Measurements from ENCODE around the gene DEPDC7.

DEPDC7 gene

DNA sequence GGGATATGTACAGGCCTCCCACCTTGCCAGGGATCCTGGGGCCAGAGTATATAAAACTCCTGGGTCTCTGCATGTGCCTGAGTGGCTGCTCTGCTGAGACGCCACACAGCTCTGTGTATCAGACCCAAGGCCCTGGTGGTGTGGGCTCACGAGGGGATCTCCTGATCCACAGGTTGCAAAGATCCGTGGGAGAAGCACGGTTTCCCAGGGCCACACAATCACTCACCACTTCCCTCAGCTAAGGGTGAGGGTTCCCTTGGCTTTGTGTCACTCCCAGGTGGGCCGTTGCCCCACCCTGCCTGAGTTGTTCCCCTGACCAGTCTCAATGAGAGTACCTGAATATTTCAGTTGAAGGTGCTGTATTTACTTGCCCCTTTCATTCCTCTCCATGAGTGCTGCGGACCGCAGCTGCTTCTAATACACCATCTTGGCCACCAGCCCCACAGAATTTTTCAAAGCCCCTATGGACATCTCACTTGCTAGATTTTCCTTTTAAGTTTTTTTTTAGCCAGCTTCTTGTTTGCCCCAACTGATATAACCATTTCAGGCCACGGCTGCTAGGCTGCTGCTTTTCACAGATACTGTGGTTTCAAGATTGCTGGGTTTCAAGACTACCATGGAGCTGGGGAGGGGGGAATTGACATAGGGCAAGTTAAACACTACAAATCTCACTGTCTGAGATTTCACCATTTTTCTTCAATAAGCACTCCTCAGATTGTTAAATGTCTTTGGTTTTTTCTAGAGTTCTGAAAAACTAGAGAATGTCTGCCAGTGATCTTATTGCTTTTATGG is 13.7 kb upstream of the DEPDC7 start:
- TF ChIP-seq, protein P1, sequence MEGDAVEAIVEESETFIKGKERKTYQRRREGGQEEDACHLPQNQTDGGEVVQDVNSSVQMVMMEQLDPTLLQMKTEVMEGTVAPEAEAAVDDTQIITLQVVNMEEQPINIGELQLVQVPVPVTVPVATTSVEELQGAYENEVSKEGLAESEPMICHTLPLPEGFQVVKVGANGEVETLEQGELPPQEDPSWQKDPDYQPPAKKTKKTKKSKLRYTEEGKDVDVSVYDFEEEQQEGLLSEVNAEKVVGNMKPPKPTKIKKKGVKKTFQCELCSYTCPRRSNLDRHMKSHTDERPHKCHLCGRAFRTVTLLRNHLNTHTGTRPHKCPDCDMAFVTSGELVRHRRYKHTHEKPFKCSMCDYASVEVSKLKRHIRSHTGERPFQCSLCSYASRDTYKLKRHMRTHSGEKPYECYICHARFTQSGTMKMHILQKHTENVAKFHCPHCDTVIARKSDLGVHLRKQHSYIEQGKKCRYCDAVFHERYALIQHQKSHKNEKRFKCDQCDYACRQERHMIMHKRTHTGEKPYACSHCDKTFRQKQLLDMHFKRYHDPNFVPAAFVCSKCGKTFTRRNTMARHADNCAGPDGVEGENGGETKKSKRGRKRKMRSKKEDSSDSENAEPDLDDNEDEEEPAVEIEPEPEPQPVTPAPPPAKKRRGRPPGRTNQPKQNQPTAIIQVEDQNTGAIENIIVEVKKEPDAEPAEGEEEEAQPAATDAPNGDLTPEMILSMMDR (conservative IDR thresholded peaks at IDR 0.05; ENCODE audit: control insufficient read depth, insufficient read depth, low read depth, low read length) = no peak
- no peak for DNase-seq (ENCODE audit: low read depth)
- H3K4me3 ChIP-seq (ENCODE audit: control insufficient read depth, low read depth, low read length) = no peak overlapping the region

DNA sequence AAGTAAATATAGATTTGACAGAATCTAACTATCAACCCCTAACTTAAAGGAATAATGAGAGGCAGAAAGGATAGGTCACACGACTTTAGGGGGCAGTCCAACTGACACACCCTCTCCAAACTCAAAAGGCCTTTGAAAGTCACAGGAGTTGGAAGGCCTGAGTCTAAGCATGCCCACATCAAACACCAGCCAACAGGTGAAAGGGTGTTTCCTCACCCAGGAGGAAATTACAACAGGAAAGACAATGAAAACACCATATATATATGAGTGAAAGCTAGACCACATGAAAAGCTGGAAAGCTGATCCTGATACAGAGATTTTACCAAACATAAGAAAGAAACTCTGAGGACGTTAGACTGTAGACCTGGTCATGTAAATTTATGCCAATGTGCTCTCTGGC is 10.5 kb upstream of the DEPDC7 start:
- no peak for DNase-seq (ENCODE audit: low read depth)
- no peak overlapping the region for H3K4me3 ChIP-seq (ENCODE audit: control insufficient read depth, low read depth, low read length)
- TF ChIP-seq, protein P1 (conservative IDR thresholded peaks at IDR 0.05; ENCODE audit: control insufficient read depth, insufficient read depth, low read depth, low read length) = no peak

DNA sequence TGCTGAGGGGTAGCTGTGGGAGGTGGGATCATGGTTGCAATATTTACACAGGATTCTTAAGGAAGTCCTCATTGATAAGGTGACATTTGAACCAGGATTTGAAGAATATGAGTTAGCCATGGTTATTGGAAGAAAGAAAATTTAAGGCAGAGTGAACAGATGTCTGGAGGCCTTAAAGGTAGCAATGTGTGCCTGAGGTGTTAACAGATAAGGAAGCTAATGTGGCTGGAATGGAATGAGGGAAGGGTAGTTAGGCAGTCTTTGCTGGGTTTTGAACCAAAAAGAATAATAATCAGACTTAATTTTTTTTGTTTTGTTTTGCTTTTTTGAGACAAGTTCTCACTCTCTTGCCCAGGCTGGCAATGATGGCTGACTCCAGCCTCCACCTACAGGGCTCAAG is 9.7 kb upstream of the DEPDC7 start:
- TF ChIP-seq, protein P1 (conservative IDR thresholded peaks at IDR 0.05; ENCODE audit: control insufficient read depth, insufficient read depth, low read depth, low read length) = no peak
- H3K4me3 ChIP-seq (ENCODE audit: control insufficient read depth, low read depth, low read length) = no peak overlapping the region
- no peak for DNase-seq (ENCODE audit: low read depth)

DNA sequence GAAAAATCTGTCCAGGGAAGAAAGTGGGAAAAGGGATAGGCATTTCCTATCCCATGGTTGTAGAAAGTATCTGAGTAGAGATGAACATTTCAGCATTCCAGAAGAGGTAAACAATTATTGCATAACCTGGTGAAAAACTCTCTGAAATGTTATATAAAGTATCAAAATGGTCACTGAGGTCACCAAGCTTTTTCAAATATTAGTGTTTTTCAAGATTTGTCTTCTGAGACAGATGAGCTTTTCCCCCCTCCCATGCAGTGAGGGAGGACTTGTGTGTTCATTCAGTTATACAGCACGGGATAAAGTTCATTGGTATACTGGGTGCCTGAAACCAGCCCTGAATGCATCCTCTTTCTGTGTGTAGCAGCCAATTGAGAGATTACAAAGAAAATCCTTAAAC is 1.9 kb upstream of the DEPDC7 start:
- TF ChIP-seq, protein P1 (conservative IDR thresholded peaks at IDR 0.05; ENCODE audit: control insufficient read depth, insufficient read depth, low read depth, low read length) = no peak
- no peak overlapping the region for H3K4me3 ChIP-seq (ENCODE audit: control insufficient read depth, low read depth, low read length)
- no peak for DNase-seq (ENCODE audit: low read depth)

DNA sequence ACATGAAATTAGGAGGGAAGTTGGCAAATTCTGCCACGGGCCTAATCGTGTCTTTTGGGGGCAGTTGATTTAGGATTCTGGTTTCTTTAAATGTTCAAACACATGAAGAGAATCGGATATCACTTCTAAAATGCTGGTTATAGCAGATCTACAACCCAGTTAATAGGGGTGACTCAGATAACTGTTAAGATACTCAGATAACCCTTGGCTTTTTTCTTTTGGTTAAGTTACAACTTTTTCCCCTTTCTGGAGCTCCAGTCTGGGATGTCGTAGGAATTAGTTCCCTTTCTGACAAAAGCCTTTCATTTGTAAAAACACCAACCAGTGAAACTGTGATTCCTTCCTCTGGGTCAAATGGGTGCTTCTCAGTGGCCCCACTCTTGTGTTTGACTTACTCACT is 976 bp downstream of the DEPDC7 start:
- peak overlapping the region; percentile 55 for H3K4me3 ChIP-seq (ENCODE audit: control insufficient read depth, low read depth, low read length)
- no peak for DNase-seq (ENCODE audit: low read depth)
- TF ChIP-seq, protein P1 (conservative IDR thresholded peaks at IDR 0.05; ENCODE audit: control insufficient read depth, insufficient read depth, low read depth, low read length) = no peak

DNA sequence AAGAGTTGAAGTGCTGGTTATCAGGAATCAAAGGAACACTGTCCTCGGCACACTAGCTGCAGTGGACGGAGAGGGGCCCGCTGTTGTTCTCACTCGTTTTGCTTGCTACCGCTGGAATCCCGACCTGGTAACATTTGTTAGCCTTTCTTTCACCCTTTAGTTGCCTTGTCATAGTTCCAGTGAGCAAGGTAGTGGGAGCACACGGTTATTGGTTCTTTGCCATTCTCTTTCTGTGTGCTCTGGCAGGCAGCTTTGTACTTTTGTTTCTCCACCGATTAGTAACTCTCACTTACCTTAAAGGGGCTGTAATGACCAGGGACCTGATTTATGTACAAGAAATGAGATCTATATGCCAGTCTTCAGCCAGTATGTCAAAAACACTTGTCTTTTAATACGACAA is 1.8 kb downstream of the DEPDC7 start:
- TF ChIP-seq, protein P1 (conservative IDR thresholded peaks at IDR 0.05; ENCODE audit: control insufficient read depth, insufficient read depth, low read depth, low read length) = no peak
- H3K4me3 ChIP-seq (ENCODE audit: control insufficient read depth, low read depth, low read length) = no peak overlapping the region
- DNase-seq (ENCODE audit: low read depth) = no peak
